ENCODE data around the gene DLST. TPM values are rescaled to one million over a fixed set of nuclear protein-coding genes. Genes with fewer than 3 reads are reported as not detected.

The DLST gene
- total and polyA plus RNA-seq, 2 of the 4 experiments (the other 2 are of a cell fraction), result 58.6 to 119 TPM

- Histone ChIP-seq H3K4me2 (ENCODE audit: low read depth, low read length) (no peak overlapping the region), H3K4me1 (ENCODE audit: control insufficient read depth, insufficient read depth, low read length) (no peaks in the 10 kb centered on the region; the same call in 1 of the 2 replicates), H3K18ac (ENCODE audit: low read depth, low read length) (no peak overlapping the region), H3K56ac (ENCODE audit: extremely low read depth, insufficient read depth, low read length) (no peak overlapping the region), H2BK5ac (ENCODE audit: low read depth, low read length, poor library complexity, severe bottlenecking) (no peak overlapping the region), H4K20me1 (ENCODE audit: insufficient read depth, low read length) (peaks cover 8% of the 10 kb centered on the region), H2BK15ac (ENCODE audit: low read depth, low read length) (no peak overlapping the region), H3K79me1 (ENCODE audit: low read depth in 1 of 2, low read length in 2 of 2) (peaks cover 0 to 6% of the 10 kb centered on the region in 2 experiments; a peak in 3 of 4 replicates), H3K9ac (ENCODE audit: low read depth, low read length) (no peak overlapping the region), H4K5ac (ENCODE audit: low read depth, low read length) (no peak overlapping the region), H3K4ac (ENCODE audit: low read depth, low read length) (no peak overlapping the region), H2BK120ac (ENCODE audit: low read depth, low read length) (no peak overlapping the region), H2AK5ac (ENCODE audit: low read depth, low read length) (no peak overlapping the region), H3K4me3 (ENCODE audit: insufficient read depth, low read depth, low read length) (no peak overlapping the region), H2AK9ac (replicated peaks; ENCODE audit: low read depth, low read length, poor library complexity) (no peak overlapping the region), H3K23ac (ENCODE audit: low read depth, low read length) (no peak overlapping the region), H2AFZ (replicated peaks; ENCODE audit: low read length, poor library complexity) (no peak overlapping the region), H3K9me1 (ENCODE audit: insufficient read depth, low read length) (peaks cover 3% of the 10 kb centered on the region; the same call in 1 of the 2 replicates), H3K36me3 (ENCODE audit: control insufficient read depth, insufficient read depth, low read length) (peaks cover 51% of the 10 kb centered on the region), H3K27ac (ENCODE audit: insufficient read depth, low read length) (no peak overlapping the region), H2BK20ac (ENCODE audit: low read depth, low read length) (no peak overlapping the region), H3K9me3 (ENCODE audit: control insufficient read depth, insufficient read depth, low read length) (no peaks in the 10 kb centered on the region), H4K91ac (ENCODE audit: insufficient read depth, low read depth, low read length) (no peak overlapping the region), H3K27me3 (ENCODE audit: control insufficient read depth, insufficient read depth, low read length) (no peaks in the 10 kb centered on the region), H3K14ac (replicated peaks; ENCODE audit: low read depth, low read length) (no peak overlapping the region), H4K8ac (ENCODE audit: low read depth in 2 of 2, low read length in 2 of 2) (no peak overlapping the region)
- in situ Hi-C loops (cut with MboI; ENCODE audit: low sequenced_read_pairs) (loop anchor here (5.0 kb wide), 1 partner anchor 41 kb away; no protein-coding TSS in a partner anchor), intact Hi-C loops (cut with micrococcal nuclease) (no loop called here), dilution Hi-C loops (cut with HindIII; ENCODE audit: low sequenced_read_pairs, unreplicated experiment) (no loop called here)
- POLR2A ChIA-PET (ENCODE audit: unreplicated experiment), result no interaction called here
- ATAC-seq (ENCODE audit: low read depth), result no peak
- DNase-seq, result no peak
- TSS peak; percentile 91 for BruUV-seq (replicated peaks)
- CTCF ChIA-PET, result no interaction called here
- WGBS, 2 experiments (ENCODE audit: extremely low coverage in 2 of 2, insufficient read length in 1 of 2), result 80% methylated on average over 2 of the region's 10 CpGs; no CpG with 5 or more reads in 1 of the 2 experiments
- TF ChIP-seq CEBPB (IDR thresholded peaks at IDR 0.05; ENCODE audit: low read depth, low read length) (no peak), CTCF (conservative IDR thresholded peaks at IDR 0.05; ENCODE audit: low read depth, low read length) (no peak), BHLHE40 (IDR thresholded peaks at IDR 0.05; ENCODE audit: low read depth, low read length) (no peak), MAZ (IDR thresholded peaks at IDR 0.05; ENCODE audit: borderline replicate concordance, low read depth, low read length) (no peak), FOS (IDR thresholded peaks at IDR 0.05; ENCODE audit: low read depth, low read length) (no peak), RCOR1 (IDR thresholded peaks at IDR 0.05; ENCODE audit: insufficient replicate concordance, low read length) (no peak), NFE2L2 (IDR thresholded peaks at IDR 0.05; ENCODE audit: low read depth, low read length) (no peak), ELK1 (IDR thresholded peaks at IDR 0.05; ENCODE audit: borderline replicate concordance, low read depth, low read length) (no peak), USF2 (IDR thresholded peaks at IDR 0.05; ENCODE audit: low read depth, low read length) (no peak), MXI1 (IDR thresholded peaks at IDR 0.05; ENCODE audit: borderline replicate concordance, low read depth, low read length) (no peak), RFX5 (IDR thresholded peaks at IDR 0.05; ENCODE audit: low read depth, low read length) (no peak), CHD1 (IDR thresholded peaks at IDR 0.05; ENCODE audit: low read depth, low read length) (no peak), RAD21 (IDR thresholded peaks at IDR 0.05; ENCODE audit: low read length) (no peak), MAFK (IDR thresholded peaks at IDR 0.05; ENCODE audit: low read depth, low read length) (no peak), POLR2A (IDR thresholded peaks at IDR 0.05; ENCODE audit: low read depth, low read length) (no peak)
Observed at GRCh38 chr14:74902941-74903705, 21.4 kb downstream of the DLST start.

All from IMR-90 (cell line).